GM18909 (cell line): ENCODE data around the gene ZC3H18.
A peak's percentile ranks its signal among the peaks of the same experiment; 100 is the strongest.

Experiments used
- ATAC-seq: cut with Tn5 transposase; IDR thresholded peaks from one replicate; pipeline ENCODE4 v1.9.1; 2021; ENCODE audit warnings: mild to moderate bottlenecking; ENCODE audit not compliant: unreplicated experiment, poor library complexity

Gene ZC3H18

DNA sequence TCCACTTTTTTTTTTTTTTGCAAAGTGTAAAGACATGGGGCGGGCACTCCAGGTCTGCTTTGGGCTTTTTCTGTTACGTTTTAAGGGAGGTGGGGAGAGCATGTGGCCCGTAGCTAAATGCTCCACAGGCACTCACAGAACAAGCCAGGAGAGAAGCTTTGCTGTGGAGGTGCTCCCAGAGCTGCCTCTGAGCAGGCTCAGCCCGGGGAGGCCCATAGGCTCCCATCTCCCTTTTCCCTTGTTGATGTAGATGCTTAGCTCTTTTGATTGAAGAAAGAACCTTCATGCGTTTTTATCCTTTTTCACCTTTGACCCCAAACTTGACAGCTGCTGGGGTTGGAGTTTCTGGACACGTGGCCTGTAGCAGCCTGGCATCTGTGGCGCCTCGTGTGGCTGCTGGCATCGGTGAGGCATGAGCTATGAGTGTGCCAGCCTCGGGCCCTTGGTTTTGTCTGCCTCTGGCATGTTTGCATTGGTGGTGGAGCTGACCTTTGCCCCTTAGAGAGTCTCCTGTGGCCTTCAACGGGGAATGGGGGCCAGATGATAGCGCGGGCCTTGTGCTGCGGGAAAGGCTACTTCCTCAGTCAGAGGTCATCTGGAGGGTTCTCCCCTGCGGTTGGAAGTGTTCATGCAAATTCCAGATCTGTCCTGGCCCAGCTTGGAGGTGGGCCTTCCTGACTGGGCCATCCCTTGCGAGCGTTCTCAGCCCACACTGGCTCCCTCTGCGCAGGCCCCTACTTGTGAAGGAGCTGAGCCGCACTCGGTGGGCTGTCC lies 48.2 kb downstream of the ZC3H18 start:
- ATAC-seq: no peak

DNA sequence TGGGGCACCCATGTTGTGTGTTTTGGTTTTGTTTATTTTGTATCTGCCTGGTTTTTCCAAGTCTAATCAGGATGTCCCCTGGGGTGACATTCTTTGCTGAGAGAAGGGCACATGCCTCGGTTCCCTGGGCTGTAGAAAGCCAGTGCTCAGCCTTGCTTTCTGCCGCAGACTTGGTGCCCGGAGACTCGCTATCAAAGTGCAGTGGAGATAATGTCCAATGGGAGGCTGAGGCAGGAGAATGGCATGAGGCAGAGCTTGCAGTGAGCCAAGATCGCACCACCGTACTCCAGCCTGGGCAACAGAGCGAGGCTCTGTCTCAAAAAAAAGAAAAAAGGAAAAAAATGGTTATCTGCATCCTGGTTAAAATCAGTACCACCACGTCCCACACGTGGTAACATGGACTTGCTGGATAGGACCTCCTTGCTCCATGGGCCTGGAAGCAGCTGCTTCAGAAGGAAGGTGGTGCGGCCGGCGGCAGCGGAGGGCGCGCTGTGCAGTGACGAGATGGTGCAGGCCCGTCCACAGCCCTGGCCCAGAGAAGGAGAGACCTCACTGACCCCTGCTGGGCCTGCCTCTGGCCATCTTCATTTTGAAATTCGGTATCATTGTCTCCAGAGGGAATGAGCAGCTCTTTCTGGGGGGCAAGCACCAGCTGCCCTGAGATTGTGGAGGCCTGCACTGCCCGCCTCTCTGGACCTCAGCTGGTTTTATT lies 48.9 kb downstream of the ZC3H18 start:
- ATAC-seq: no peak

DNA sequence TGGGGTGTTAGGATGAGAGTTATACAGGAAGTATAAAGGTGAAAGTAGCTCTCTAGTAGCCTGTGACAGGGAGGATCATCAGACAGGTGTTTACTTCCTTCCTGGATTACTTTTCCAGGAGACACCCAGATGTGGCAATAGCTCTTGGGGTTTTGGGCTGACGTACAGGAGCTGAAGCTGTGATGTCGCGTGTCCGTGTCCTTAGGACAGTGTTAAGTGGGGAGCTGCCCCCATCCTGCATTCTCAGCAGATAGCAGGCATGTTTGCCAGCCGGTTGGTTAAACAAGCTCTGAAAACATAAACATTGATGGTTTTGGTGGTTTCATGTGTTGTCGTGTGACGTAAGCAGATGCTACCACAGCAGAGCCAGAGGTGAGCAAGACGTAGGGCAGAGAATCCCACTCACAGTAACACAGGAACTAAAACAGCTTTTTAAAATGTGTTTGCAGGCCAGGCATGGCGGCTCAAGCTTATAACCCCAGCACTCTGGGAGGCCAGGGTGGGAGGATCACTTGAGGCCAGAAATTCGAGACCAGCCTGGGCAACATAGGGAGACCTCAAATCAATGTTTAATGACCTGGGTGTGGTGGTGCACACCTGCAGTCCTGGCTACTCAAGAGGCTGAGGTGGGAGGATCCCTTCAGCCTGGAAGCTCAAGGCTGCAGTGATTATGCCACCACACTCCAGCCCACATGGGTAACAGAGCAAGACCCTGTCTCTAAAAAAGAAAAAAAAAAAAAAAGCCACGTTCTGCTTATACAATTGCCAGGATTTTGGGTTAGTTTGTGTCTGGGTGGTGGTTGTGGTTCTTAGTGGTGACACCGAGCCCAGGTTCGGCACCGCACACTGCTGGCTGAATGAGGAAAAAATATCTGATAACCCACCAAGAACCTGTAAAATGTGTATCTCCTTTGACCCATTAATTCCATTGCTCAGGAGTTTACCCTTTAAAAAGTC lies 49.9 kb downstream of the ZC3H18 start:
- ATAC-seq: no peak

DNA sequence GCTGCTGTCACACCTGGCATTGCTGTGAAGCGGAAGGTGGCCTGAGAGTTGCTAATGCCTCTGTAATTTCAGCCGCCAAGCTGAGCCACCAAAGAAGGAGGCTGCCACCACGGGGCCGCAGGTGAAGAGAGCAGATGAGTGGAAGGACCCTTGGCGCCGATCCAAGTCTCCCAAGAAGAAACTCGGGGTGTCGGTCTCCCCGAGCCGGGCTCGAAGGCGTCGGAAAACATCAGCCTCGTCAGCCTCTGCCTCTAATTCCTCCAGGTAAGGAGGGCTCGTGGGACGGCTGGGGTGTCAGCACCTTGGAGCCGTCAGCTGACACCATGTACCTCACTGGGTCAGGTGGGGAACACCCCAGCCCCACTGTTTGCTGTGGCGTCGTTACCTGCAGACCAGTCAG lies 51.9 kb downstream of the ZC3H18 start:
- no peak for ATAC-seq

DNA sequence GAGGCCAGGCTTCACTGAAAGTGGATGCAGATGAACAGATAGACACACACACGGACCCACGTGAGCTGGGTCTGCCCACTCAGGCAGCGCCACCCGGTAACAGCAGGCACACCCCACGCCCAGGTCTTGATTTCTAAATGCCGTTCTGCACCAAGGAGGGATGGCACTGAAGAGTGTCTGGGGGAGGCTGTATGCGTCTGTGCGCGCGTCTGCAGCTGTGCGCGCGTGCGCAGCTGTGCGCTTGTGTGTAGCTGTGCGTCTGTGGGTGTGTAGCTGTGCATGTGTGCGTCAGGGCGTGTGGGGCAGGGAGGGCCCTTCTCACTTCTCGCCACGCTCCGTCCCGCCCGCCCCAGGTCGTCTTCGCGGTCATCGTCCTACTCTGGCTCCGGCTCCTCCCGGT lies 52.7 kb downstream of the ZC3H18 start:
- no peak for ATAC-seq

DNA sequence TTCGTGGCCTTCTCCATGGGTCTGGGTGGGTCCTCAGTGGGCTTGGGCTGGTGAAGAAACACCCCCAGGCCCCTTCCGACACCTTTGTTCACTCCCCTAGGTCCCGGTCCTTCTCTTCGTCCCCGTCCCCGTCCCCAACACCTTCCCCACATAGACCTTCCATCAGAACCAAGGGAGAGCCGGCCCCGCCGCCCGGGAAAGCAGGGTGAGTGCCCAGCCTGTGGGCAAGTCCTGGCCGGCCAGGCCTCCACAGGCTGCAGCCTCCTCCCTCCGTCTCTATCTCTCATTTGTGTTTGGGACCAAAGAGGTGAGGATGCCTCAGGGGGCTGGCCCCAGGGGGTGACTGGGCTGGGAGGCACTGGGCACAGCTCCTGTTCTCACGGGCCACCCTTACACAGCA lies 53.7 kb downstream of the ZC3H18 start:
- ATAC-seq: no peak

DNA sequence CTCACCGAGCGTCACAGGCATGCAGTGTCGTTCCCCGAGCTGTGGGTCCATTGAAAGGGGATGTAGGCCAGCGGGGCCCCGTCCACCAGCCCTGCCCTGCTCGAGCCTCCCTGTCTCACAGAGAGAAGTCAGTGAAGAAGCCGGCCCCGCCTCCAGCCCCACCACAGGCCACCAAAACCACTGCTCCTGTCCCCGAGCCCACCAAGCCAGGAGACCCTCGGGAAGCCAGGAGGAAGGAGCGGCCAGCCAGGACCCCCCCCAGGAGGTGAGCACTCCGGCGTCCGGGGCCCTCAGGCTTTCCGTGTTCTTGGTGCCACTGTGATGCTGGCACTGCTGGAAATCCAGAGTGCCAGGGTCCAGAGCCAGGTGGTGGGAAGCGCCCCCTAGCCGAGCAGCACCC lies 54.3 kb downstream of the ZC3H18 start:
- ATAC-seq: no peak

DNA sequence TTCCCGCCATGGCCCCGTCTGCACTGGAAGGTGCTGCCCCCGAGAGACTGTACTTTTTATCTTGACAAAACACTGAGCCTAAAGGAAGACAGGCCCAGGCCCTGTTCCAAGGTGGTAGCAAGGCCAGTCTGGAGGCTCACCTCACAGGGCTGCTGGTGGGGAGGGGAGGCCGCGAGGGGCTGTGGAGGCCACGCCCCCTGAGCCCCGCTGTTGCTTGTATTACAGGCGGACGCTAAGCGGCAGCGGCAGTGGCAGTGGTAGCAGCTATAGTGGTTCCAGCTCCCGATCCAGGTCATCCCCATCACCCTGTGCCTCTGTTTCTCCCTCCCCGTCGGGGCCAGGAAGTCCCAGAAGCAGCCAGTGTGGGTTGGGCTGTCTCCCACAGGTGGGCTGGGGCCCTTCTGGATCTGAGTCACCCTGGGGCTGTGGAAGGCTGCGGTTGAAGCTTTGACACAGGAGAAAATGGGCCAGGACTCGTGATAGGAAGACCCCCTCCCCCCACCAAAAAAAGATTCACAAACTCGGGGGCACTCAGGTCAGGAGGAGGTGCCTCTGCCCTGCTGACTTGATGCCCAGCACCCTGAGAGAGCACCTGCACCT lies 54.9 kb downstream of the ZC3H18 start:
- no peak for ATAC-seq

DNA sequence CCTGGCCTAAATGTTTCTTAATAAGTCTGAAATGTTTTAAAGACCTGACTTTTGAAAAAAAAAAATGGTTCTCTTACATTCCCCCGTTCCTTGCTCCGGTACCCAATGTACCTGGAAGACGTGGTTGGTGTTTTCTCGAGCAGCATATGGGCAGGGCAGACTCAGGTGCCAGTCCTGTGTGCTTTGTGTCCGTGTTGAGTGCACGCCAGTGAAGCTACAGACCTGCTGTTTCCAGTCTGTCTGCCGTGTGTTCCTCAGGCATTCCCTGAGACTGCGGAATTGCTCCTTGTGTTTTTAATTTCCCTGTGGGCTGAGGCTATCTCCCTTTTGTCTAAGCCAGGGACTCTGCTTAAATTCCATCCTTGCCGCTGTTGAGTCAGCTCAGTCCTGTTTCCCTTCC lies 56.4 kb downstream of the ZC3H18 start:
- ATAC-seq: no peak

DNA sequence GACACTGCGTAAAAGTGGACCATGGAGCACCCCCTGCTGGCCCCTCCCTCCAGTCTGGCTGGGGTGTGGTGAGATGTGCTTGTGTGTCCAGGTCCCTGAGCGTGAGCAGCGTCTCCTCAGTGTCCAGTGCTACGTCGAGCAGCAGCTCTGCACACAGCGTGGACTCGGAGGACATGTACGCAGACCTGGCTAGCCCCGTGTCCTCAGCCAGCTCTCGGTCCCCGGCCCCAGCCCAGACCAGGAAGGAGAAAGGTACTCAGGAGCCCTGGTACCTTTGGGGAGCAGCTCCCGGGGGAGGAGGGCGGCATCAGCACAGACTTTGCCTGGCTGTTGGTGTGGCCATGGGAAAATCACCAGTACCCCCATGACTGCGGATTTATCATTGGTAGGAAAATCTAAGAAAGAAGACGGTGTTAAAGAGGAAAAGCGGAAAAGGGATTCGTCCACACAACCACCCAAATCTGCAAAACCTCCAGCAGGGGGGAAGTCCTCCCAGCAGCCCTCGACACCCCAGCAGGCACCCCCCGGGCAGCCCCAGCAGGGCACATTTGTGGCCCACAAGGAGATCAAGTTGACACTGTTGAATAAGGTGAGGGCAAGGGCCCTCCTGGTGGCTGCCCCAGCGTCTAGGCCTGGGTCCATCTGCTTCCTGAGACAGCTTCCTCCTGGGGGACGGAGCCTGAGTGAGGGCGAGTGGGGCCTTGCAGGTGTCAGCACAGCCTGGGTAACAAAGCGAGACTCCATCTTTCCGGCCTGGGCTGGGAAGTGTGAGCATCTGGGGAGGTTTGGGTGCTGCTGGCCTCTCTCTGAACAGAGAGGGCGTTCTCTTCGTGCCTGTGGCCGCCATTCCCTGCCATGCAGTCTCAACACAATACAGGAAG lies 57.6 kb downstream of the ZC3H18 start:
- ATAC-seq: no peak

DNA sequence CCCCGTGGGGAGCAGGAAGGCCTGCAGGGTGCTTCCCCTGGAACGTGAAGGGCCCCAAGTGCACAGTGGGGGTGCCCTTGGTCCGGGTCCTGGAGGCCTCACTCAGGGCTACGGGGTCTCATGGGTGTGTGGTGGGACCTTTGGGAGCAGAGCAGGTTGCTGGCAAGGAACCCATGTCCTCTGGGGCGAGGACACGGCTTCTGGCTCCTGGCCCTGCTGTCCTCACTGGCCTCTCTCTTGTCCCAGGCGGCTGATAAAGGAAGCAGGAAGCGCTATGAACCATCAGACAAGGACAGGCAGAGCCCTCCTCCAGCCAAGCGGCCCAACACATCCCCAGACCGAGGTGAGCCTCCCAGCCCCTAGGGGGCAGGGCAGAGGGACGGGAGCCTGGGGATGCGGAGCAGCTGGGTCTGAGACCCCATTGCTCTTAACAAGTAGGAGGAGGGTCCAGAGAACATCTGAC lies 58.3 kb downstream of the ZC3H18 start:
- ATAC-seq: no peak

DNA sequence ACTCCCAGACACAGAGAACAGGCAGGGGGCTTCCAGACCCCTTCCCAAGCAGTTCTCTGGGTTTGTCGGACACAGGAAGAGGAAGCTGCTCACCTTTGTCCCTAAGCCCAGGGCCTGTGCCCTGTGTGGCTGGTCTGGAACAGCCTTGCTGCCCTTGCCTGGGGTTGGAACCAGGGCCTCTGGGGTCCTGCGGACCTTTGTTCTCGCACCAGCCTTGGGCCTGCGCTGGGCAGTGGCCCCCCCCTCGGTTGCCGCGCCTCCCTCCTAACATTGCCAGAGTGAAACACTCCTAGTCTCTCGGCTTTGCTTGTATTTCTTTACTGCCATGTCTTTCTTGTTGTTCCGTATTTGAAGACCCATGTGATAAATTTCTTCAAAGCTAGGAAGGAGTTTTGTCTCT lies 59.6 kb downstream of the ZC3H18 start:
- no peak for ATAC-seq

DNA sequence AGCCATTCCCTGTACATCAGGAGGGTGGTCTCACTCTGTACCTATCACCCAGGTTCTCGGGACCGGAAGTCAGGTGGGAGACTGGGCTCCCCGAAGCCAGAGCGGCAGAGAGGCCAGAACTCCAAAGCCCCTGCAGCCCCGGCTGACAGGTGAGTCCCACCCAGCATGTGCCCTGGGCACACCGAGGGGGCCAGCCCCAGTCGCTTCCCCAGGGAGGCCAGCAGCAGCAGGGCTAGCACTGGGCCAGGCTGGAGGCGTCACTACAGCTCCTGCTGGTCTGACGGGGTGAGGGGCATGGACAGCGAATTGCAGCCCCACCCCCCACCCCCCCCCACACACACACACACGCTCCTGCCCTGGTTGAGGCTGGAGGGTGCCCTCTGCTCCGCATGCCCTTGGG lies 60.2 kb downstream of the ZC3H18 start:
- no peak for ATAC-seq

DNA sequence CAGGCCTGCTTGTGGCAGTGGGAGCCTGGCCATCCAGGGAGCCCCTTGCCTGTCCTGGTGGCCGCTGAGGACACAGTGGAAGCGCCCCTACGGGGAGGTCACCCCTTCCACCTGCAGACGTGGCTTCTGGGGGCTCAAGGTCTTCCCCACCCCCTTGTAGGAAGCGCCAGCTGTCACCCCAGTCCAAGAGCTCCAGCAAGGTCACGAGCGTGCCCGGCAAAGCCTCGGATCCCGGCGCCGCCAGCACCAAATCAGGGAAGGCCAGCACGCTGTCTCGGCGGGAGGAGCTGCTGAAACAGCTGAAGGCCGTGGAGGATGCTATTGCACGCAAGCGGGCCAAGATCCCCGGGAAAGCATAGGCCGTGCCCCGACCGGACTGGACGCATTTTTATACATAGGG lies 60.7 kb downstream of the ZC3H18 start:
- no peak for ATAC-seq

DNA sequence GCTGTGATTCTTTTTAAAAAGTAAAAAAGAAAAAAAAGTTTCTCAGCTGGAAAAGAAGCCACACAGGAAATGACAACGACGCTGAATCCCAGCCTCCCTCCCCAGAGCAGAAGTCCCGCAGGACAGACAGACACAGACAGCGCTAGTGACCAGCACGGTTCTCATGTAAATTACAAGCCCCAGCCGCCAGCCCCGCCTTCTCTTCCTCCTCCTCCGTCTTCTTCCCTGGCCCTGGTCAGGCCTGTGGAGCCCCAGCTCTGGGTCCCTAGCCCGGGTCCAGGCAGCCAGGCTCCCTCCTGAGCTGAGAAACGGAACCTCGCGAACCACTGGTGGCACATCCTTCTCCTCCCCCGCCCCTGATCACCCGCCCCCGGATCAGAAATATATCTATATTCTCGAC lies 61.2 kb downstream of the ZC3H18 start:
- ATAC-seq: no peak

DNA sequence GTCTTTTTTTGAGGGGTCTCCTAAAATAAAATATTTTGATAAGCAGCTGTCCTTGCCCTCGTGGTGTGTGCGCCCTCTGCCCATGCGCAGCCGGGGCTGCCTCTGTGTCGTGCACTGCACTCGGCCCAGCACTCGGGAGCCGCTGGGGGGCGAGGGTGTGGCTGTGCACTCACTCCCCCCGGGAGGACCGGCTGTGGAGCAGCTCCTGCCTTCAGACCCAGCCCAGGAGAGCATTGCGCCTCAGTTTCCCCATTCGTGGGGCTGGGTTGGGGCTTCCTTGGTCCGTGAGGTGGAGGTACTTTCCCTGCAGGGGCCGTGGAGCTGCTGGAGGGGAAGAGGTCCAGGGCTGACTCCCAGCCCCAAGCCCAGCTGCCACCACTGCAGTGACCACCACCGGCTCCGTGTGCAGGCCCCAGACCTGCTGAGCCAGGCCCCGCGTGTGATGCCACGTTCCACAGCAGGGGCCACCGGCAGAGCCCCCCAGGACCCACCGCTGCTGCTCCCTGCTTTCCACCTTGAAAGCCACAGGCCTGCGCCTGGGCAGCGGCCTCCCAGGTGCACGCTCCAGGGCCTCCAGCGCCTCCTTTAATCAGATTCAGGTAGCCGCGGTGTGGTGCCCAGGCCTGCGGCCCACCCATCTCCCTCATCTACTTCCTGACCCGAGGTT lies 61.9 kb downstream of the ZC3H18 start:
- no peak for ATAC-seq

DNA sequence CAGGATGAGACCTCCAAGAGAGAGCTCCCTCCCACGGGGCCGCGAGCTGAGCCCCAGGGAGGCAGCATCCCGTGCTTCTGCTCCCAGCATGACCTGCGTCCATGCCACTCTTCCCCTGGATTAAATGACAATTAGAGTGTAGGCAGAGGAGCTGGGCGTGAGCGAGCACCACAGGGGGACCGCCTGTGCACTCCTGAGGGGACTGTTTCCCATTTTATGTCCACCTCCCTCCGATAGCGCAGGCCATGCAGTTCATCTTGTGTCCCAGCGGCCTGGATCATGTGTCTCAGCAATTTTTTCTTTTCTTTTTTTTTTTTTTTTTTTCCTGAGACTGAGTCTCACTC lies 62.4 kb downstream of the ZC3H18 start:
- no peak for ATAC-seq

DNA sequence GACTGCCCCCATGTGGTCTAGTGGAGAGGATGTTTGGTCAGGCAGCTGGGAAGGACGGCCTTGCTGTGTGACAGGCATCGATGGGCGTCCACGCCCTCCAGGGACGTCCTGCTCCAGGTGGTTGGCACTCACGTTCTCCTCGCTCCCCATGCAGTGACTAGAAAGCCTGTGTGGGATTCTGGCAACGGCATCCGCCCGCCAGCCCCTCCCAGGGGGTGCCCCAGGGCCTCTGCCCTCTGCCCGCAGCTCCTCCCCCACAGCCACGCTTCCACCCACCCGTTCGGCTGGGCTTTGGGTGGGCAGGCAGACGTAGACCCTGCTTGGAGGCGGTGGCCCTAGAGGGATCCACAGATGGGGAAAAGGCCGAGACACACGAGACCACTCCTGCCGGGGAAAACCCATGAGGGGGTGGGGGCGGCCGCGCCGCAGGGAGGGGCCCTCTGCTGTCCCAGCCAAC lies 63.5 kb downstream of the ZC3H18 start:
- peak; percentile 35 for ATAC-seq
